NT2/D1 (cell line): Measurements from ENCODE around the gene HSF4.
"Not testable (repeated sequence)": the region's sequence is repeated elsewhere in the genome, so short reads cannot be mapped to it uniquely, and the experiment has no call there.

Experiments
- DNase-seq: peaks from one replicate; pipeline ENCODE4 v3.0.0-alpha.2; 2011; ENCODE audit warnings: low read depth, low spot score
- H3K27me3 ChIP-seq: 2 replicates; pipeline ENCODE4 v1.6.0; 2011; ENCODE audit warnings: mild to moderate bottlenecking; ENCODE audit not compliant: insufficient read length, insufficient read depth
- H3K36me3 ChIP-seq: 2 replicates; pipeline ENCODE4 v1.6.1; 2011; ENCODE audit warnings: mild to moderate bottlenecking, low read length, mixed read lengths; ENCODE audit not compliant: insufficient read depth, insufficient read length
- H3K4me1 ChIP-seq: 2 replicates; pipeline ENCODE4 v1.5.1; 2011; ENCODE audit not compliant: insufficient read depth, insufficient read length
- H3K4me3 ChIP-seq: 2 replicates; pipeline ENCODE4 v1.5.1; 2011; ENCODE audit warnings: low read depth; ENCODE audit not compliant: insufficient read length
- H3K9ac ChIP-seq: 2 replicates; pipeline ENCODE4 v1.6.0; 2011; ENCODE audit warnings: low read depth; ENCODE audit not compliant: insufficient read length
- H3K9me3 ChIP-seq: 2 replicates; pipeline ENCODE4 v1.5.1; 2011; ENCODE audit warnings: mild to moderate bottlenecking, low read length; ENCODE audit not compliant: insufficient read depth
- SUZ12 ChIP-seq: IDR thresholded peaks from 2 replicates; pipeline ENCODE4 v1.6.1; 2011; ENCODE audit not compliant: insufficient read length, insufficient read depth; ENCODE audit errors: extremely low read depth
- YY1 ChIP-seq: IDR thresholded peaks from 2 replicates; pipeline ENCODE4 v1.6.1; 2011; ENCODE audit not compliant: insufficient read length, insufficient read depth
- ZNF274 ChIP-seq: IDR thresholded peaks from 2 replicates; pipeline ENCODE4 v1.6.1; 2011; ENCODE audit warnings: mild to moderate bottlenecking, low read depth, low read length

Gene HSF4

GRCh38 chr16:67164599-67165061 is at the start of gene HSF4:
Gene HSF4 (plus strand): TSS chr16:67164745. CDS start chr16:67164812, 67 bp downstream.
- H3K4me1 ChIP-seq: peaks cover 14% of the 10 kb centered on the region
- H3K27me3 ChIP-seq: peaks cover 98% of the 10 kb centered on the region
- no peak for DNase-seq
- no peaks in the 10 kb centered on the region for H3K36me3 ChIP-seq
- peak within 1 kb of the TSS; percentile 76 for H3K9ac ChIP-seq
- H3K9me3 ChIP-seq: no peaks in the 10 kb centered on the region
- TF ChIP-seq YY1 (no peak), ZNF274 (no peak), SUZ12 (no peak)
- peak within 1 kb of the TSS; percentile 47 for H3K4me3 ChIP-seq

- Histone ChIP-seq H3K9me3 (no peaks in the 10 kb centered on the region), H3K27me3 (no peaks in the 10 kb centered on the region), H3K4me3 (no peak overlapping the region), H3K36me3 (peaks cover 21% of the 10 kb centered on the region), H3K4me1 (peaks cover 3% of the 10 kb centered on the region), H3K9ac (no peak overlapping the region)
- DNase-seq: no peak
- no peak for TF ChIP-seq SUZ12
- TF ChIP-seq ZNF274: no peak
- no peak for TF ChIP-seq YY1
These were observed 49.8 kb upstream of the HSF4 start for GRCh38 chr16:67114793-67115192.

- no peak for DNase-seq
- Histone ChIP-seq H3K4me3 (no peak overlapping the region), H3K27me3 (no peaks in the 10 kb centered on the region), H3K36me3 (peaks cover 29% of the 10 kb centered on the region), H3K9ac (no peak overlapping the region), H3K4me1 (peaks cover 3% of the 10 kb centered on the region), H3K9me3 (no peaks in the 10 kb centered on the region)
- TF ChIP-seq ZNF274: no peak
- no peak for TF ChIP-seq YY1
These were observed 48.9 kb upstream of the HSF4 start for GRCh38 chr16:67115639-67116038.

GRCh38 chr16:67116388-67117311 is 47.9 kb upstream of the HSF4 start:
- no peaks in the 10 kb centered on the region for H3K27me3 ChIP-seq
- H3K4me1 ChIP-seq: no peaks in the 10 kb centered on the region
- no peak for TF ChIP-seq YY1
- TF ChIP-seq ZNF274: no peak
- TF ChIP-seq SUZ12: no peak
- no peak for DNase-seq
- no peak overlapping the region for H3K4me3 ChIP-seq
- no peaks in the 10 kb centered on the region for H3K9me3 ChIP-seq
- no peak overlapping the region for H3K9ac ChIP-seq
- peaks cover 33% of the 10 kb centered on the region for H3K36me3 ChIP-seq

- H3K4me3 ChIP-seq: no peak overlapping the region
- H3K27me3 ChIP-seq: no peaks in the 10 kb centered on the region
- H3K9ac ChIP-seq: no peak overlapping the region
- no peaks in the 10 kb centered on the region for H3K9me3 ChIP-seq
- H3K4me1 ChIP-seq: no peaks in the 10 kb centered on the region
- DNase-seq: no peak
- H3K36me3 ChIP-seq: peaks cover 36% of the 10 kb centered on the region
- TF ChIP-seq ZNF274: no peak
- no peak for TF ChIP-seq YY1
- no peak for TF ChIP-seq SUZ12
These were observed 46.8 kb upstream of the HSF4 start for GRCh38 chr16:67117716-67118115.

- H3K4me3 ChIP-seq: no peak overlapping the region
- no peaks in the 10 kb centered on the region for H3K27me3 ChIP-seq
- no peaks in the 10 kb centered on the region for H3K4me1 ChIP-seq
- peaks cover 49% of the 10 kb centered on the region for H3K36me3 ChIP-seq
- H3K9me3 ChIP-seq: no peaks in the 10 kb centered on the region
- no peak for DNase-seq
- no peak overlapping the region for H3K9ac ChIP-seq
- TF ChIP-seq YY1 (no peak), ZNF274 (no peak), SUZ12 (no peak)
These were observed 44.5 kb upstream of the HSF4 start for GRCh38 chr16:67120025-67120424.

GRCh38 chr16:67122799-67123198 is 41.7 kb upstream of the HSF4 start:
- peaks cover 70% of the 10 kb centered on the region for H3K36me3 ChIP-seq
- not testable (repeated sequence) for H3K4me1 ChIP-seq

More at GRCh38 chr16:67122799-67123198, 41.7 kb upstream of the HSF4 start:
- H3K27me3 ChIP-seq, H3K9me3 ChIP-seq, H3K9ac ChIP-seq, DNase-seq, H3K4me3 ChIP-seq: not testable (repeated sequence)
